Neural crest cell (in vitro differentiated cells): Measurements from ENCODE around the gene ANKRD23. TPM values are rescaled to one million over a fixed set of nuclear protein-coding genes. Genes with fewer than 3 reads are reported as not detected.
A peak's percentile ranks its signal among the peaks of the same experiment; 100 is the strongest.

ENCODE experiments used
- DNase-seq: peaks from one replicate; pipeline ENCODE4 v3.0.0; 2021; ENCODE audit warnings: low read depth, mixed read lengths, low spot score
- H3K27ac Mint-ChIP-seq: one replicate; pipeline ENCODE4 v1.8.0; 2021; ENCODE audit warnings: mild to moderate bottlenecking, mixed read lengths; ENCODE audit not compliant: unreplicated experiment
- H3K27me3 Mint-ChIP-seq: 2 replicates; pipeline ENCODE4 v1.8.0; 2021; ENCODE audit warnings: low read depth, mild to moderate bottlenecking, mixed read lengths
- H3K36me3 Mint-ChIP-seq: 2 replicates; pipeline ENCODE4 v1.8.0; 2021; ENCODE audit warnings: low read depth, mild to moderate bottlenecking, mixed read lengths
- H3K4me1 Mint-ChIP-seq: 2 replicates; pipeline ENCODE4 v1.8.0; 2021; ENCODE audit warnings: mixed read lengths
- H3K4me3 Mint-ChIP-seq: one replicate; pipeline ENCODE4 v1.8.0; 2021; ENCODE audit warnings: mild to moderate bottlenecking, mixed read lengths
- H3K9me3 Mint-ChIP-seq: 2 replicates; pipeline ENCODE4 v1.8.0; 2021; ENCODE audit warnings: mixed read lengths
- CTCF ChIP-seq: fragments of 200-600 bp; sonication (generic); conservative IDR thresholded peaks from 2 replicates; pipeline ENCODE4 v1.5.0; 2021; ENCODE audit warnings: antibody characterized with exemption, mild to moderate bottlenecking
- total RNA-seq: library from RNA; stranded (reverse); gene quantifications from 2 replicates; pipeline ENCODE4 v1.2.1, GENCODE V29; 2021

The ANKRD23 gene
- total RNA-seq, 1 donor from 2014 or later = 11.4 TPM

- H3K27me3 Mint-ChIP-seq = no peaks in the 10 kb centered on the region
- H3K27ac Mint-ChIP-seq = peak overlapping the region; percentile 24
- TF ChIP-seq CTCF = no peak
- peak overlapping the region; percentile 90 for H3K4me3 Mint-ChIP-seq
- peaks cover 10% of the 10 kb centered on the region for H3K36me3 Mint-ChIP-seq
- H3K4me1 Mint-ChIP-seq = peaks cover 42% of the 10 kb centered on the region
- DNase-seq = no peak
- no peaks in the 10 kb centered on the region for H3K9me3 Mint-ChIP-seq
Measured at GRCh38 chr2:96815326-96816126, 28.3 kb downstream of the ANKRD23 start.

GRCh38 chr2:96813656-96814055 lies 30.2 kb downstream of the ANKRD23 start:
- Mint-ChIP-seq H3K36me3 (peaks cover 3% of the 10 kb centered on the region), H3K27me3 (no peaks in the 10 kb centered on the region), H3K4me1 (peaks cover 30% of the 10 kb centered on the region), H3K27ac (no peak overlapping the region), H3K4me3 (peak overlapping the region; percentile 59), H3K9me3 (no peaks in the 10 kb centered on the region)
- no peak for TF ChIP-seq CTCF
- no peak for DNase-seq

- Mint-ChIP-seq H3K9me3 (no peaks in the 10 kb centered on the region), H3K4me3 (no peak overlapping the region), H3K27me3 (no peaks in the 10 kb centered on the region), H3K27ac (no peak overlapping the region), H3K4me1 (peaks cover 15% of the 10 kb centered on the region), H3K36me3 (peaks cover 4% of the 10 kb centered on the region)
- no peak for DNase-seq
- TF ChIP-seq CTCF = no peak
Measured at GRCh38 chr2:96811917-96812316, 31.9 kb downstream of the ANKRD23 start.

GRCh38 chr2:96810783-96811192 lies 33.0 kb downstream of the ANKRD23 start:
- Mint-ChIP-seq H3K27me3 (no peaks in the 10 kb centered on the region), H3K4me1 (peaks cover 21% of the 10 kb centered on the region), H3K9me3 (no peaks in the 10 kb centered on the region), H3K27ac (no peak overlapping the region), H3K4me3 (no peak overlapping the region), H3K36me3 (peaks cover 10% of the 10 kb centered on the region)
- no peak for DNase-seq
- no peak for TF ChIP-seq CTCF

GRCh38 chr2:96809951-96810782 lies 33.7 kb downstream of the ANKRD23 start:
- peaks cover 10% of the 10 kb centered on the region for H3K36me3 Mint-ChIP-seq
- no peaks in the 10 kb centered on the region for H3K9me3 Mint-ChIP-seq
- no peak for TF ChIP-seq CTCF
- no peak for DNase-seq
- no peaks in the 10 kb centered on the region for H3K27me3 Mint-ChIP-seq
- peak overlapping the region; percentile 6 for H3K27ac Mint-ChIP-seq
- peaks cover 16% of the 10 kb centered on the region for H3K4me1 Mint-ChIP-seq
- no peak overlapping the region for H3K4me3 Mint-ChIP-seq
